ENCODE results near the gene ATP6V0D1. TPM values are rescaled to one million over a fixed set of nuclear protein-coding genes. Genes with fewer than 3 reads are reported as not detected.

The ATP6V0D1 gene
- total and polyA plus RNA-seq, 2 experiments from 2014 or later: 20.6 to 68.7 TPM

DNA sequence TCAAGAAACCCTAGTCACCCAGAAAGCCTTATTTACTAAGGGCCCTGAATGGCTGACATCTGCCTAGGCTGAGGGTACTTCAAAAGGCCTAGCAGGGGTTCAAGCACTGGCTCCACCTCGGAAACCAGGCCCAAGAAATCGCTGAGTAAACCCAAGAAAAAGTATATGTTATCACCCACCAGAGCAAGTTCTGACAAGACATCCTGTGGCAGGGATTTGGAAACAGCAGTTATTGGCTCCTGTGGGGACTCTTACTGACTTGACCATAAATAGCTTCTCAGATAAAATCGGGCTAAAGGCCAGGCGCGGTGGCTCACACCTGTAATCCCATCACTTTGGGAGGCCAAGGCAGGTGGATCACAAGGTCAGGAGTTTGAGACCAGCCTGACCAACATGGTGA lies 12.2 kb downstream of the ATP6V0D1 start (continued):
- TF ChIP-seq, protein P1, sequence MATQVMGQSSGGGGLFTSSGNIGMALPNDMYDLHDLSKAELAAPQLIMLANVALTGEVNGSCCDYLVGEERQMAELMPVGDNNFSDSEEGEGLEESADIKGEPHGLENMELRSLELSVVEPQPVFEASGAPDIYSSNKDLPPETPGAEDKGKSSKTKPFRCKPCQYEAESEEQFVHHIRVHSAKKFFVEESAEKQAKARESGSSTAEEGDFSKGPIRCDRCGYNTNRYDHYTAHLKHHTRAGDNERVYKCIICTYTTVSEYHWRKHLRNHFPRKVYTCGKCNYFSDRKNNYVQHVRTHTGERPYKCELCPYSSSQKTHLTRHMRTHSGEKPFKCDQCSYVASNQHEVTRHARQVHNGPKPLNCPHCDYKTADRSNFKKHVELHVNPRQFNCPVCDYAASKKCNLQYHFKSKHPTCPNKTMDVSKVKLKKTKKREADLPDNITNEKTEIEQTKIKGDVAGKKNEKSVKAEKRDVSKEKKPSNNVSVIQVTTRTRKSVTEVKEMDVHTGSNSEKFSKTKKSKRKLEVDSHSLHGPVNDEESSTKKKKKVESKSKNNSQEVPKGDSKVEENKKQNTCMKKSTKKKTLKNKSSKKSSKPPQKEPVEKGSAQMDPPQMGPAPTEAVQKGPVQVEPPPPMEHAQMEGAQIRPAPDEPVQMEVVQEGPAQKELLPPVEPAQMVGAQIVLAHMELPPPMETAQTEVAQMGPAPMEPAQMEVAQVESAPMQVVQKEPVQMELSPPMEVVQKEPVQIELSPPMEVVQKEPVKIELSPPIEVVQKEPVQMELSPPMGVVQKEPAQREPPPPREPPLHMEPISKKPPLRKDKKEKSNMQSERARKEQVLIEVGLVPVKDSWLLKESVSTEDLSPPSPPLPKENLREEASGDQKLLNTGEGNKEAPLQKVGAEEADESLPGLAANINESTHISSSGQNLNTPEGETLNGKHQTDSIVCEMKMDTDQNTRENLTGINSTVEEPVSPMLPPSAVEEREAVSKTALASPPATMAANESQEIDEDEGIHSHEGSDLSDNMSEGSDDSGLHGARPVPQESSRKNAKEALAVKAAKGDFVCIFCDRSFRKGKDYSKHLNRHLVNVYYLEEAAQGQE (IDR thresholded peaks at IDR 0.05; ENCODE audit: unreplicated experiment): no peak
- TF ChIP-seq EZH2phosphoT487 (IDR thresholded peaks at IDR 0.05; ENCODE audit: unreplicated experiment) (no peak), STAT1 (IDR thresholded peaks at IDR 0.05; ENCODE audit: unreplicated experiment) (no peak), ZNF331 (CRISPR knock-in tag; IDR thresholded peaks at IDR 0.05; ENCODE audit: low read depth) (no peak), POLR2AphosphoS5 (IDR thresholded peaks at IDR 0.05; ENCODE audit: low read depth) (no peak), ZNF114 (CRISPR knock-in tag; IDR thresholded peaks at IDR 0.05) (no peak), JUNB (IDR thresholded peaks at IDR 0.05; ENCODE audit: unreplicated experiment) (no peak), CREB1 (CRISPR knock-in tag; IDR thresholded peaks at IDR 0.05; ENCODE audit: low read depth) (no peak)
- TF ChIP-seq, protein P2, sequence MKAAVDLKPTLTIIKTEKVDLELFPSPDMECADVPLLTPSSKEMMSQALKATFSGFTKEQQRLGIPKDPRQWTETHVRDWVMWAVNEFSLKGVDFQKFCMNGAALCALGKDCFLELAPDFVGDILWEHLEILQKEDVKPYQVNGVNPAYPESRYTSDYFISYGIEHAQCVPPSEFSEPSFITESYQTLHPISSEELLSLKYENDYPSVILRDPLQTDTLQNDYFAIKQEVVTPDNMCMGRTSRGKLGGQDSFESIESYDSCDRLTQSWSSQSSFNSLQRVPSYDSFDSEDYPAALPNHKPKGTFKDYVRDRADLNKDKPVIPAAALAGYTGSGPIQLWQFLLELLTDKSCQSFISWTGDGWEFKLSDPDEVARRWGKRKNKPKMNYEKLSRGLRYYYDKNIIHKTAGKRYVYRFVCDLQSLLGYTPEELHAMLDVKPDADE (IDR thresholded peaks at IDR 0.05): no peak

DNA sequence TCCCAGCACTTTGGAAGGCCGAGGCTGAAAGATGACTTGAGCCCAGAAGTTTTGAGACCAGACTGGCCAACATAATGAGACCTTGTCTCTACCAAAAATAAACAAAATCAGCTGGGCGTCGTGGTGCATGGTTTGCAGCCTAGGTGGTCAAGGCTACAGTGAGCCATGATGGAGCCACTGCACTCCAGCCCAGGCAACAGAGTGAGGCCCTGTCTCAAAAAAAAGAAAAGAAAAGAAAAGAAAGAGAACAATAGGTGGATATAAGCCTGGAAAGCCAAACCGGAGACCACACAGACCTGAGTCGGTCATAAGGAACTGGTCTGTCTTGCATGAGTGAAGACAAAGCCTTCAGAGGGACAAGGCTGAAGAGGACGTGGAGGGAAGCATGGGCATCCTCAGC lies 14.4 kb downstream of the ATP6V0D1 start:
- Histone ChIP-seq H3F3A (replicated peaks; ENCODE audit: low read depth) (0 out of 2 replicates have a peak, but pooled peaks cover 2% of the 10 kb centered on the region), H3K4me3 (no peak overlapping the region), H3K4me1 (ENCODE audit: insufficient read depth) (no peaks in the 10 kb centered on the region), H3K27me3 (ENCODE audit: insufficient read depth) (no peaks in the 10 kb centered on the region), H2AFZ (no peak overlapping the region), H3K79me2 (replicated peaks; ENCODE audit: insufficient read depth) (no peaks in the 10 kb centered on the region; the same call in 1 of the 2 replicates), H3K36me3 (ENCODE audit: insufficient read depth) (no peaks in the 10 kb centered on the region), H3K9me2 (ENCODE audit: insufficient read depth) (no peaks in the 10 kb centered on the region), H4K20me1 (replicated peaks; ENCODE audit: insufficient read depth) (peaks cover 15% of the 10 kb centered on the region; the same call in 1 of the 2 replicates), H3K4me2 (no peak overlapping the region), H3K27ac (ENCODE audit: low read depth) (no peak overlapping the region)
- Mint-ChIP-seq H3K4me1 (peaks cover 4% of the 10 kb centered on the region; the same call in 2 of the 3 replicates), H3K27me3 (ENCODE audit: insufficient read depth, low read depth, poor library complexity) (peaks cover 3% of the 10 kb centered on the region), H3K36me3 (ENCODE audit: low read depth) (no peaks in the 10 kb centered on the region), H3K27ac (no peak overlapping the region), H3K9me3 (no peaks in the 10 kb centered on the region), H3K4me3 (no peak overlapping the region)
- DNase-seq (ENCODE audit: low spot score) (no peak), ATAC-seq (no peak)
- TF ChIP-seq, protein P2 (IDR thresholded peaks at IDR 0.05): no peak
- TF ChIP-seq ZNF331 (CRISPR knock-in tag; IDR thresholded peaks at IDR 0.05; ENCODE audit: low read depth): no peak
- TF ChIP-seq, protein P3, sequence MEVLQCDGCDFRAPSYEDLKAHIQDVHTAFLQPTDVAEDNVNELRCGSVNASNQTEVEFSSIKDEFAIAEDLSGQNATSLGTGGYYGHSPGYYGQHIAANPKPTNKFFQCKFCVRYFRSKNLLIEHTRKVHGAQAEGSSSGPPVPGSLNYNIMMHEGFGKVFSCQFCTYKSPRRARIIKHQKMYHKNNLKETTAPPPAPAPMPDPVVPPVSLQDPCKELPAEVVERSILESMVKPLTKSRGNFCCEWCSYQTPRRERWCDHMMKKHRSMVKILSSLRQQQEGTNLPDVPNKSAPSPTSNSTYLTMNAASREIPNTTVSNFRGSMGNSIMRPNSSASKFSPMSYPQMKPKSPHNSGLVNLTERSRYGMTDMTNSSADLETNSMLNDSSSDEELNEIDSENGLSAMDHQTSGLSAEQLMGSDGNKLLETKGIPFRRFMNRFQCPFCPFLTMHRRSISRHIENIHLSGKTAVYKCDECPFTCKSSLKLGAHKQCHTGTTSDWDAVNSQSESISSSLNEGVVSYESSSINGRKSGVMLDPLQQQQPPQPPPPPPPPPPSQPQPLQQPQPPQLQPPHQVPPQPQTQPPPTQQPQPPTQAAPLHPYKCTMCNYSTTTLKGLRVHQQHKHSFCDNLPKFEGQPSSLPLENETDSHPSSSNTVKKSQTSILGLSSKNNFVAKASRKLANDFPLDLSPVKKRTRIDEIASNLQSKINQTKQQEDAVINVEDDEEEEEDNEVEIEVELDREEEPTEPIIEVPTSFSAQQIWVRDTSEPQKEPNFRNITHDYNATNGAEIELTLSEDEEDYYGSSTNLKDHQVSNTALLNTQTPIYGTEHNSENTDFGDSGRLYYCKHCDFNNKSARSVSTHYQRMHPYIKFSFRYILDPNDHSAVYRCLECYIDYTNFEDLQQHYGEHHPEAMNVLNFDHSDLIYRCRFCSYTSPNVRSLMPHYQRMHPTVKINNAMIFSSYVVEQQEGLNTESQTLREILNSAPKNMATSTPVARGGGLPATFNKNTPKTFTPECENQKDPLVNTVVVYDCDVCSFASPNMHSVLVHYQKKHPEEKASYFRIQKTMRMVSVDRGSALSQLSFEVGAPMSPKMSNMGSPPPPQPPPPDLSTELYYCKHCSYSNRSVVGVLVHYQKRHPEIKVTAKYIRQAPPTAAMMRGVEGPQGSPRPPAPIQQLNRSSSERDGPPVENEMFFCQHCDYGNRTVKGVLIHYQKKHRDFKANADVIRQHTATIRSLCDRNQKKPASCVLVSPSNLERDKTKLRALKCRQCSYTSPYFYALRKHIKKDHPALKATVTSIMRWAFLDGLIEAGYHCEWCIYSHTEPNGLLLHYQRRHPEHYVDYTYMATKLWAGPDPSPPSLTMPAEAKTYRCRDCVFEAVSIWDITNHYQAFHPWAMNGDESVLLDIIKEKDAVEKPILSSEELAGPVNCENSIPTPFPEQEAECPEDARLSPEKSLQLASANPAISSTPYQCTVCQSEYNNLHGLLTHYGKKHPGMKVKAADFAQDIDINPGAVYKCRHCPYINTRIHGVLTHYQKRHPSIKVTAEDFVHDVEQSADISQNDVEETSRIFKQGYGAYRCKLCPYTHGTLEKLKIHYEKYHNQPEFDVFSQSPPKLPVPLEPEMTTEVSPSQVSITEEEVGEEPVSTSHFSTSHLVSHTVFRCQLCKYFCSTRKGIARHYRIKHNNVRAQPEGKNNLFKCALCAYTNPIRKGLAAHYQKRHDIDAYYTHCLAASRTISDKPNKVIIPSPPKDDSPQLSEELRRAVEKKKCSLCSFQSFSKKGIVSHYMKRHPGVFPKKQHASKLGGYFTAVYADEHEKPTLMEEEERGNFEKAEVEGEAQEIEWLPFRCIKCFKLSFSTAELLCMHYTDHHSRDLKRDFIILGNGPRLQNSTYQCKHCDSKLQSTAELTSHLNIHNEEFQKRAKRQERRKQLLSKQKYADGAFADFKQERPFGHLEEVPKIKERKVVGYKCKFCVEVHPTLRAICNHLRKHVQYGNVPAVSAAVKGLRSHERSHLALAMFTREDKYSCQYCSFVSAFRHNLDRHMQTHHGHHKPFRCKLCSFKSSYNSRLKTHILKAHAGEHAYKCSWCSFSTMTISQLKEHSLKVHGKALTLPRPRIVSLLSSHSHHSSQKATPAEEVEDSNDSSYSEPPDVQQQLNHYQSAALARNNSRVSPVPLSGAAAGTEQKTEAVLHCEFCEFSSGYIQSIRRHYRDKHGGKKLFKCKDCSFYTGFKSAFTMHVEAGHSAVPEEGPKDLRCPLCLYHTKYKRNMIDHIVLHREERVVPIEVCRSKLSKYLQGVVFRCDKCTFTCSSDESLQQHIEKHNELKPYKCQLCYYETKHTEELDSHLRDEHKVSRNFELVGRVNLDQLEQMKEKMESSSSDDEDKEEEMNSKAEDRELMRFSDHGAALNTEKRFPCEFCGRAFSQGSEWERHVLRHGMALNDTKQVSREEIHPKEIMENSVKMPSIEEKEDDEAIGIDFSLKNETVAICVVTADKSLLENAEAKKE (CRISPR knock-in tag; IDR thresholded peaks at IDR 0.05): no peak
